ENCODE data around the gene CATSPERZ. TPM values are rescaled to one million over a fixed set of nuclear protein-coding genes. Genes with fewer than 3 reads are reported as not detected.

CATSPERZ gene
- total and polyA plus RNA-seq, 10 donors, result 0.09 to 0.48 TPM; not detected in 8

- intact Hi-C loops (cut with DNase I; ENCODE audit: low total_unique reads), result no loop called here
- H3K27ac ChIP-seq, result peak overlapping the region in 6 of 8 donors; percentile 64 to 85 (median 78)
- H3K4me3 ChIP-seq, result peak overlapping the region; percentile 62 to 96 (median 80)
- 0 to 4% (median 2%) methylated on average over 13 to 18 of the region's 18 CpGs for WGBS, 5 donors
- peaks cover 0 to 26% (median 16%) of the 10 kb centered on the region in 6 donors for H3K36me3 ChIP-seq
- peaks cover 9 to 75% (median 50%) of the 10 kb centered on the region in 6 donors for H3K4me1 ChIP-seq
- TF ChIP-seq CTCF (IDR thresholded peaks at IDR 0.05 in 8 of 11, conservative IDR thresholded peaks at IDR 0.05 in 3 of 11), result no peak
- no peak for TF ChIP-seq POLR2AphosphoS5 (IDR thresholded peaks at IDR 0.05)
- TF ChIP-seq POLR2A (IDR thresholded peaks at IDR 0.05), result no peak
- no peaks in the 10 kb centered on the region for H3K27me3 ChIP-seq (replicated peaks in 1 of 7)
- H3K9me3 ChIP-seq, result no peaks in the 10 kb centered on the region
- no peak for DNase-seq
Measured at GRCh38 chr11:64251753-64252002, 48.5 kb upstream of the CATSPERZ start.

GRCh38 chr11:64252003-64252872 is 47.9 kb upstream of the CATSPERZ start:
- H3K4me3 ChIP-seq, result peak overlapping the region; percentile 62 to 96 (median 80)
- no peaks in the 10 kb centered on the region for H3K27me3 ChIP-seq (replicated peaks in 1 of 7)
- intact Hi-C loops (cut with DNase I; ENCODE audit: low total_unique reads), result no loop called here
- H3K4me1 ChIP-seq, result peaks cover 9 to 71% (median 45%) of the 10 kb centered on the region in 6 donors
- TF ChIP-seq CTCF (IDR thresholded peaks at IDR 0.05 in 8 of 11, conservative IDR thresholded peaks at IDR 0.05 in 3 of 11) (peak in 5 of 11 experiments; percentile 23 to 45 (median 34)), POLR2A (IDR thresholded peaks at IDR 0.05) (no peak), POLR2AphosphoS5 (IDR thresholded peaks at IDR 0.05) (peak in 1 of 3 donors; percentile 19)
- peak overlapping the region in 5 of 8 donors; percentile 64 to 85 (median 82) for H3K27ac ChIP-seq
- no peaks in the 10 kb centered on the region for H3K9me3 ChIP-seq
- WGBS, 5 donors, result 5 to 6% (median 6%) methylated on average over 23 of the region's 23 CpGs
- H3K36me3 ChIP-seq, result peaks cover 0 to 32% (median 19%) of the 10 kb centered on the region in 6 donors
- DNase-seq, result no peak

GRCh38 chr11:64253043-64253442 is 47.1 kb upstream of the CATSPERZ start:
- DNase-seq, result no peak
- no peak for TF ChIP-seq POLR2AphosphoS5 (IDR thresholded peaks at IDR 0.05)
- no peak for TF ChIP-seq CTCF (IDR thresholded peaks at IDR 0.05 in 8 of 11, conservative IDR thresholded peaks at IDR 0.05 in 3 of 11)
- no peak for TF ChIP-seq POLR2A (IDR thresholded peaks at IDR 0.05)
- Histone ChIP-seq H3K27ac (peak overlapping the region in 1 of 8 donors; percentile 85), H3K4me1 (peaks cover 9 to 63% (median 38%) of the 10 kb centered on the region in 6 donors), H3K4me3 (peak overlapping the region in 3 of 8 donors; percentile 84 to 96 (median 94)), H3K36me3 (peaks cover 0 to 40% (median 19%) of the 10 kb centered on the region in 6 donors), H3K9me3 (no peaks in the 10 kb centered on the region), H3K27me3 (replicated peaks in 1 of 7) (no peaks in the 10 kb centered on the region)
- WGBS, 5 donors, result 79 to 88% (median 84%) methylated on average over 3 to 8 of the region's 8 CpGs
- intact Hi-C loops (cut with DNase I; ENCODE audit: low total_unique reads), result no loop called here

- H3K4me3 ChIP-seq, result no peak overlapping the region
- H3K4me1 ChIP-seq, result peaks cover 9 to 59% (median 37%) of the 10 kb centered on the region in 6 donors
- H3K27me3 ChIP-seq (replicated peaks in 1 of 7), result no peaks in the 10 kb centered on the region
- TF ChIP-seq CTCF (IDR thresholded peaks at IDR 0.05 in 8 of 11, conservative IDR thresholded peaks at IDR 0.05 in 3 of 11), result no peak
- no peak for TF ChIP-seq POLR2AphosphoS5 (IDR thresholded peaks at IDR 0.05)
- no peak for TF ChIP-seq POLR2A (IDR thresholded peaks at IDR 0.05)
- intact Hi-C loops (cut with DNase I; ENCODE audit: low total_unique reads), result no loop called here
- peaks cover 0 to 44% (median 23%) of the 10 kb centered on the region in 6 donors for H3K36me3 ChIP-seq
- peak overlapping the region in 1 of 8 donors; percentile 9 for H3K27ac ChIP-seq
- no peaks in the 10 kb centered on the region for H3K9me3 ChIP-seq
- DNase-seq, result no peak
- 37 to 77% (median 65%) methylated on average over 5 of the region's 5 CpGs for WGBS, 5 donors
Measured at GRCh38 chr11:64253481-64253880, 46.7 kb upstream of the CATSPERZ start.

Measured in spleen (tissue), 11 donors.